HEK293T (cell line): ENCODE results near the gene KIAA1328.

ENCODE experiments used
- BHLHE40 ChIP-seq: fragments of 450-650 bp; IDR thresholded peaks from 2 replicates; pipeline ENCODE4 v1.6.1; 2016; ENCODE audit warnings: mild to moderate bottlenecking, moderate library complexity, borderline replicate concordance
- CTBP1 ChIP-seq: fragments of 450-650 bp; IDR thresholded peaks from 2 replicates; pipeline ENCODE4 v1.6.1; 2016; ENCODE audit warnings: borderline replicate concordance
- ELF4 ChIP-seq: fragments of 450-650 bp; IDR thresholded peaks from 2 replicates; pipeline ENCODE4 v1.6.1; 2017; ENCODE audit warnings: antibody characterized with exemption
- FOXA1 ChIP-seq: fragments of 450-650 bp; IDR thresholded peaks from 2 replicates; pipeline ENCODE4 v1.6.1; 2016; ENCODE audit warnings: mild to moderate bottlenecking
- FOXK2 ChIP-seq: fragments of 450-650 bp; IDR thresholded peaks from 2 replicates; pipeline ENCODE4 v1.6.1; 2016; ENCODE audit warnings: mild to moderate bottlenecking
- FOXM1 ChIP-seq: fragments of 450-650 bp; IDR thresholded peaks from 2 replicates; pipeline ENCODE4 v1.6.1; 2017; ENCODE audit warnings: mild to moderate bottlenecking, borderline replicate concordance
- LEF1 ChIP-seq: fragments of 450-650 bp; IDR thresholded peaks from 2 replicates; pipeline ENCODE4 v1.6.1; 2017; ENCODE audit warnings: mild to moderate bottlenecking, borderline replicate concordance
- NFRKB ChIP-seq: fragments of 450-650 bp; IDR thresholded peaks from 2 replicates; pipeline ENCODE4 v1.6.1; 2016; ENCODE audit warnings: mild to moderate bottlenecking, moderate library complexity
- PKNOX1 ChIP-seq: fragments of 450-650 bp; IDR thresholded peaks from 2 replicates; pipeline ENCODE4 v1.6.1; 2016
- SP1 ChIP-seq: fragments of 450-650 bp; IDR thresholded peaks from 2 replicates; pipeline ENCODE4 v1.6.1; 2017
- SUZ12 ChIP-seq: fragments of 450-650 bp; IDR thresholded peaks from 2 replicates; pipeline ENCODE4 v1.6.1; 2016; ENCODE audit warnings: mild to moderate bottlenecking
- TARDBP ChIP-seq: fragments of 450-650 bp; IDR thresholded peaks from 2 replicates; pipeline ENCODE4 v1.6.1; 2016
- ZNF384 ChIP-seq: fragments of 450-650 bp; IDR thresholded peaks from 2 replicates; pipeline ENCODE4 v1.6.1; 2016

- TF ChIP-seq NFRKB, result no peak
- TF ChIP-seq SUZ12, result no peak
- TF ChIP-seq ELF4, result no peak
- no peak for TF ChIP-seq TARDBP
- TF ChIP-seq FOXM1, result no peak
- no peak for TF ChIP-seq PKNOX1
- no peak for TF ChIP-seq SP1
- no peak for TF ChIP-seq BHLHE40
- TF ChIP-seq LEF1, result no peak
- TF ChIP-seq FOXA1, result no peak
- TF ChIP-seq CTBP1, result no peak
- TF ChIP-seq FOXK2, result no peak
- TF ChIP-seq ZNF384, result no peak
These were observed 20.5 kb downstream of the KIAA1328 start for GRCh38 chr18:36849288-36850006.
